ENCODE data around the gene KRTAP5-9.
"Not testable (repeated sequence)": the region's sequence is repeated elsewhere in the genome, so short reads cannot be mapped to it uniquely, and the experiment has no call there.

Gene KRTAP5-9

GRCh38 chr11:71563406-71563805, 15.2 kb downstream of the KRTAP5-9 start:
- no peak for DNase-seq

DNA sequence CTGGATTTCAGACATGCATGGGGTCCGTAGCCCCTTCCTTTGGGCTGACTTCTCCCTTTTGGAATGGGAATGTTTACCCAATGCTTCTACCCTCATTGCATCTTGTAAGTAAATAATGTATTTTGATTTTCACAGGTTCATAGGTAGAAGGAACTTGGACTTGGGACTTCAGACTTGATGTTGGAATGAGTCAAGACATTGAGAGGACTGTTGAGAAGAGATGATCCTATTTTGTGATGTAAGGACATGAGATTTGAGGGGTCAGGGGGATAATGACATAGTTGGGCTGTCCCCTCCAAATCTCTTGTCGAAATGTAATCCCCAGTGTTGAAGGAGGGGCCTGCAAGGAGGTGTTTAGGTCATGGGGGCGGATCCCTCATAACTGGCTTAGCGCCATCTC, 16.2 kb downstream of the KRTAP5-9 start:
- no peak for DNase-seq

DNA sequence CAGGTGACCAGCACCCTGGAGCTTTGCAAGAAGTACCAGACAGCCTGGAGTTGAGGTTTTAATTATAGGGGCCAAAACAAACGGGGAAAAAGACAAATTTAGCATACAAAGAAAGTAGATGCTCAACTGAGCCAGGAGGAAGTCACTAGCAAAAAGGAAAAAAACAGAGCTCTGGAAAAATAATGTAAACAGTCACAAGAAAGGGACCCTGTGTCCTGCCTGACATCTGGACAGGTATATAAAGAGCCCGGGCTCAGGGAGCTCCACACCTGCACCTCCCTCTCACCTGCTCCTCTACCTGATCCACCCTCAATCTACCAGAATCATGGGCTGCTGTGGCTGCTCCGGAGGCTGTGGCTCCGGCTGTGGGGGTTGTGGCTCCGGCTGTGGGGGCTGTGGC, 17.0 kb downstream of the KRTAP5-9 start, which contains the start of gene KRTAP5-10:
Gene KRTAP5-10, plus strand, starts transcription at position 301 of the 400 bp plus-strand sequence. Its CDS starts 25 bp downstream, at position 326.
- DNase-seq, result no peak

DNA sequence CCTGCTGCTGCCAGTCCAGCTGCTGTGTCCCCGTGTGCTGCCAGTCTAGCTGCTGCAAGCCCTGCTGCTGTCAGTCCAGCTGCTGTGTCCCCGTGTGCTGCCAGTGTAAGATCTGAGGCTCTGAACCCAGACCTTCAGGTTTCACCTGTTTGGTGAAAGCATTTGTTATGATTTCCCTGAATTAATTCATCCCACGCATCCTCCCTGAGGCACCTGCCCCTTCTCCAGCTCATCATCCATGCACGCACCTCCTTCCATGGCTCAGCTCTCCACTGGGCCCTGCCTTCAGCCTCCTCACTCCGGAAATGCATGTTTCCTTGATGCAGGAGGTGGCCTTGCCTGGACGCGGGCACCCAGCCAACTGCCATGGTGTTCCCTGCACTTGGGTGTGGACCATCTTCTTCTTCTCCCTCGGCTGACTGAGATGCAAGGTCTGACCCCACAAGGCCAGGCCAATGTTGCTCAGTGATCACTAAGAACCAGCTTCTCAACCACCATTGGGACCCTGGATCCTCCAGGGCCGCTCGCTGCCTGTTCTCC, 17.9 kb downstream of the KRTAP5-9 start:
- no peak for DNase-seq

DNA sequence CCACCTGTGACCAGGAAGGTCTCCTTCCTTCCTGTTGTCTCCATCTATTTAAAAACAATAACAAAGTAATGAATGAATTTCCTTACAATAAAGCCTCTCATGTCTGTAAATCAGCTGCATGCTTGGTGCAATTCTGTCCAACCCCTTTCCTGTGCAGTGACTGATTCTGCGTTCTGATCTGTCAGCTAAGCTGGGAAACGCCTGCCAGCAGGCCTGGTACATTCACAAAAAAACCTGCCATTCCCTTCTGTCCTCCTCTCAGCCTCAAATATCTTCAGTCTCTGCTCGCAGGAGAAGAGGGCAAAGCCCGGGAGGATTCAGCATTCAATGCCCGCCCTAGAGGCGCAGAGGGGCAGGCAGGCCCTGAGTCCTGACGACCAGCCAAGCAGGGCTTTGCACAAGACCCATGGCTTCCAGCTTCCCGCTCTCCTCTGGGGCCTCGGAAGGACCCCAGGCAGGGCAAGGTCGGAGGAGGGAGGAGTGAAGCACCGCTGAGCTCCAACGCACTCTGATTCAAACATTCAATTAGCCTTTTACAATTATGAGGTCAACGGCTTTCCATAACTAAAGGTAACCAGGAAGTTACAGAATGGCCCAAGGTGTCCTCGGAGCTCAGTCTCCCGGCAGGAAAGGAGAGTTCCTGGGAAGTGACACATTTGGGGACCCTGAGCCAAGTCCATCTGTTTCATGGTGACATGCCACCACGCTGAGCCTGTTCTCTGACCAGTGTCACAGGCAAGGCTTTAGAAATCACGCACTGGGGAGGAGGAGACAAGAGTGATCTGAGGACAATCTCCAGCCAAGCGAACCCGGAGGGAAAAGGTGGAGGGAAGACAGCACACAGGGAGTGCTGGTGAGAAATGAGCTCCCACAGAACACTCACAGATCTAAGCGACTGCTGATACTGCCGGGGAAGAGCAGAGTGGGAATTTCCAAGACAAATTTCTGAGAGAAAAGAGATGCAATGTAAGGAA, 18.7 kb downstream of the KRTAP5-9 start:
- not testable (repeated sequence) for DNase-seq

GRCh38 chr11:71567633-71568032, 19.4 kb downstream of the KRTAP5-9 start:
- DNase-seq, result not testable (repeated sequence)

- DNase-seq, result no peak
These were observed 20.6 kb downstream of the KRTAP5-9 start for GRCh38 chr11:71568704-71569349.

DNA sequence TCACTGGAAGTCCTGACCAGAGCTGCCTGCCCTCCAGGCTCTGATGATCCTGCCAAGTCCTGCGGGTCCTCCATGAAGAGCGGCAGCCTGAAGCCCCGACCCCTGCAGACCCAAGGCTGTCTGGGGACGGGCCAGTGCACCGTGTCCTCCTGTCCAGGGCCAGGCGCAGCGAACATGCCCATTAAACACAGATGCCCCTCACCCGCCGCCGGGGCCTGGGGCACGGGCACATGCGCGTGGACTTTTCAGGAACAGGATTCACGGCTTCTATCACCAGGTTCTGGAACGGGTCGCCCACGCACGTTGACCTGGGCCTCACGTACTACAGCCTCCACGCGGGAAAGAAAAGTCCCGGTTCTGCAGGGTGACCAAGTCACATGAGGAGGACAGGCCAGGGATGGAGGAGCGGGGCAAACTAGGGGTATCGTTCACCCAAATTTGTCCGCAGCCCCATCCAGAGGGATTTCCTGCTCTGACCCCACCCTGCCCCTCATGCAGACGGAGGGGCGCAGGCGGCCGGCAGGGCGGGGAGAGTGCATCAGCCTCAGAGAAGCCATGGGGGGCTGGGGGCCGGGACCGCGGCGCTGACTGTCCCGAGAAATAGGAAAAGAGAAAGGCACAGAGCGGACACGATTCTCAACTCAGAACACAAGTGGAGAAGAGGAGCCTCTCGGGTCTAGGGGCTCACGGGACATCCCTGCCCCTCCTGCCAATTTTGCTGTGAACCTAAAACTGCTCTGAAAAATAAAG, 23.1 kb downstream of the KRTAP5-9 start:
- not testable (repeated sequence) for DNase-seq

DNA sequence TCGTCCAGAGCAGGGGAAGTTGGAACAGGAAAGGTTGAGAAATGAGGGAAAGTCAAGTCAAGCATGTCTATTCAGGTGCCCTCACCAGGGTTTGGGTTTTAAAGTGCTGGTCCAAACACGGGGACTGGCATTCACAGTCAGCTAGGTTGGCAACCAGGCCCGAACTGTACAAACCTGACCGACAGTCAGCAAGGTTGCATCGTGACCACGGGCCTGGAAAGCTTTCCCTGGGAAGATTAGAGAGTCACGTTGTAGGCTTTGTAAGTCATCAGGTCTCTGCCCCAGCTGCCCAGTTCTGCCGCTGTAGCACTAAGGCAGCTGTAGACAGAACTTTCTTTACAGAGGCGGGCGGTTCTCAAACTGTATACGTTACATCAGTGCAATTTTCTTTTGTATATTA, 24.6 kb downstream of the KRTAP5-9 start:
- DNase-seq, result no peak

- DNase-seq, result no peak
These were observed 26.2 kb downstream of the KRTAP5-9 start for GRCh38 chr11:71574418-71574817.

DNA sequence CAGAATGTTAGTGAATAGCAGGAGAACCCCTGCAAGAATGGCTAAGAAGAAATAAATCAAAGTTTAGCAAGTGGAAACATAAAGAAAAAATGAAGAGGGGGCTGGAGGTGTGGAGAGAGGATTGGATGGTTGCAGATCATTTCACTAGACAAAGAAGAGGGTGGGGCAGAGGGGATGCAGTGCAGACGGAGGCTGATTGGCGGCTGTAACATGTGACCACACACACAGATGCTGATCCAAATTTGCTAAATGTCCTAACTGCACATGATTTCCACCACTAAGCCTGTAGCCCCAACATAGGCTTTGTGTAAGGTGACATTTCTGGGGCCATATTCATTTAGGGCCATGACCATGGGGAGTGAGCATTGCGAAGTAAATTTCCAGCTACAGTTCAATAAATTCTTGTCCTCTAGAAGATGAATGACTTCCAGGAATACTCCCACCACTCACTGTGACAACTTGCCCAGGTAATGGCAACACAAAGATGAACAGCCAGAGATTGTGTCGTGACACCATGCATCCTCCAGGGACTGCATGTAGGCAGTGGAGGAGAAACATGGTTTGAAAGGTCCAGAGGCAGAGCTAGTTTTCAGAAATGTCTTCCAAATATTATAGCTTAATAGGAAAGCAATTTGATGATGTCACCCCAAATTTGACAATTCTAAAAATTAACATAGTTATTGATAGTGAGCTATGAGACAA, 27.7 kb downstream of the KRTAP5-9 start:
- DNase-seq, result no peak

DNA sequence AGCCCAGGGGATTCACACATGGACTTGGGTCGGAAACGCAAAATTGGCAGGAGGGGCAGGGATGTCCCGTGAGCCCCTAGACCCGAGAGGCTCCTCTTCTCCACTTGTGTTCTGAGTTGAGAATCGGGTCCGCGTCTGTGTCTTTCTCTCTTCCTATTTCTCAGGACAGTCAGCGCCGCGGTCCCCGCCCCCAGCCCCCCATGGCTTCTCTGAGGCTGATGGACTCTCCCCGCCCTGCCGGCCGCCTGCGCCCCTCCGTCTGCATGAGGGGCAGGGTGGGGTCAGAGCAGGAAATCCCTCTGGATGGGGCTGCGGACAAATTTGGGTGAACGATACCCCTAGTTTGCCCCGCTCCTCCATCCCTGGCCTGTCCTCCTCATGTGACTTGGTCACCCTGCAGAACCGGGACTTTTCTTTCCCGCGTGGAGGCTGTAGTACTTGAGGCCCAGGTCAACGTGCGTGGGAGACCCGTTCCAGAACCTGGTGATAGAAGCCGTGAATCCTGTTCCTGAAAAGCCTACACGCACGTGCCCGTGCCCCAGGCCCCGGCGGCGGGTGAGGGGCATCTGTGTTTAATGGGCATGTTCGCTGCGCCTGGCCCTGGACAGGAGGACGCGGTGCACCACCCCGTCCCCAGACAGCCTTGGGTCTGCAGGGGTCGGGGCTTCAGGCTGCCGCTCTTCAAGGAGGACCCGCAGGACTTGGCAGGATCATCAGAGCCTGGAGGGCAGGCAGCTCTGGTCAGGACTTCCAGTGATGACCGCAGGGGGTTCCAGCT, 28.7 kb downstream of the KRTAP5-9 start:
- DNase-seq, result not testable (repeated sequence)

DNA sequence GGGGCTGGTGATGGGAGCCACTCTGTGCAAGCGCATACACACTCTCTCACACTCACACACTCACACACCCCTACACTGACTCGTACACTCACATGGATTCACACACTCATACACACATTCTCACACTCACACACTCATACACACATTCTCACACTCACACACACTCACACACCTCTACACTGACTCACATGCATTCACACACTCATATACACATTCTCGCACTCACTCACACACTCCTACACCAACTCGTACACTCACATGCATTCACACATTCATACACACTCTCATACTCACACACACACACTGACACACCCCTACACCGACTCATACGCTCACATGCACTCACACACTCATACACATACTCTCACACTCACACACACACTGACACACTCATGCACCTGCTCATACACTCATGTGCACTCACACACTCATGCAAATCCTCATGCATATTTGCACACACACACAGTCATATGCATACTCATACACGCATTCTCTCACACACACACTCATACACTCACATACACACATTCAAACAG, 29.3 kb downstream of the KRTAP5-9 start:
- DNase-seq, result no peak

GRCh38 chr11:71579513-71579912, 31.3 kb downstream of the KRTAP5-9 start:
- not testable (repeated sequence) for DNase-seq

- DNase-seq, result peak; percentile 7
These were observed 32.1 kb downstream of the KRTAP5-9 start for GRCh38 chr11:71580057-71581003.

DNA sequence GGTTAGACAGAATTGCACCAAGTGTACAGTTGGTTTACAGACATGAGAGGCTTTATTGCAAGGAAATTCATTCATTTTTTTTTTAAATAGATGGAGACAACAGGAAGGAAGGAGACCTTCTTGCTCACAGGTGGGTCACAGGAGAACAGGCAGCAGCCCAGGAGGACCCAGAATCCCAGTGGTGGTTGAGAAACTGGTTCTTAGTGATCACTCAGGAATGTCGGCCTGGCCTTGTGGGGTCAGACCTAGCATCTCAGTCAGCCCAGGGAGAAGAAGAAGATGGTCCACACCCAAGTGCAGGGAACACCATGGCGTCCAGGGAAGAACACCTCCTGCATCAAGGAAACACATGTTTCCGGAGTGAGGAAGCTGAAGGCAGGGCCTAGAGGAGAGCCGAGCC, 33.6 kb downstream of the KRTAP5-9 start:
- no peak for DNase-seq

DNA sequence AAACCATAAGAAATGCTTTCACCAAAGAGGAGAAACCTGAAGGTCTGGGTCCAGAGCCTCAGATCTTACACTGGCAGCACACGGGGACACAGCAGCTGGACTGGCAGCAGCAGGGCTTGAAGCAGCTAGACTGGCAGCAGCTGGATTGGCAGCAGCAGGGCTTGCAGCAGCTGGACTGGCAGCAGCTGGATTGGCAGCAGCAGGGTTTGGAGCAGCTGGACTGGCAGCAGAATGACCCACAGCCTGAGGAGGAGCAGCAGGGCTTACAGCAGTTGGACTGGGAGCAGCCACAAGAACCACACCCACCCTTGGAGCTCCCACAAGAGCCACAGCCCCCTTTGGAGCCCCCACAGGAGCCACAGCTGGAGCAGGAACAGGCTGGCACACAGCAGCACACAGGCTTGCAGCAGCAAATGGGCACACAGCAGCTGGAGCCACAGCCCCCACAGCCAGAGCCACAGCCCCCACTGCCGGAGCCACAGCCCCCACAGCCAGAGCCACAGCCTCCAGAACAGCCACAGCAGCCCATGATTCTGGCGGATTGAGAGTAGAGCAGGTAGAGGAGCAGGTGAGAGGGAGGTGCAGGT, 34.2 kb downstream of the KRTAP5-9 start, which contains the start of gene KRTAP5-11:
Gene KRTAP5-11, minus strand, starts transcription at position 567 of the 587 bp plus-strand sequence. Its CDS starts 38 bp downstream, at position 529.
- no peak for DNase-seq

DNA sequence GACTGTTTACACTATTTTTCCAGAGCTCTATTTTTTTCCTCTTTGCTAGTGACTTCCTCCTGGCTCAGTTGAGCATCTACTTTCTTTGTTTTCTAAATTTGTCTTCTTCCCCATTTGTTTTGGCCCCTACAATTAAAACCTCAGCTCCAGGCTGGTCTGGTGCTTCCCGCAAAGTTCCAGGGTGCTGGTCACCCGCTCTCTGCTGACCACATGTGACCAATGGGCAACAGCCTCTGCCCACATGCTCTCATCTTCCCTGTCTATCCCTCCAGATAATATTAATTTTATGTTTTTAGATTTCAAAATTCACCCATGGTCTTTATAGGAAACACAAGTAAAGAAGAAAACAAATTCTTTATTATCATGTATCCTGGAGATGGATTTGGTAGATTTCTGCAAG, 34.7 kb downstream of the KRTAP5-9 start:
- not testable (repeated sequence) for DNase-seq

GRCh38 chr11:71585673-71586072, 37.5 kb downstream of the KRTAP5-9 start:
- DNase-seq, result not testable (repeated sequence)

All from central memory CD4-positive, alpha-beta T cell (primary cell).